ENCODE results near the gene VSIG8. TPM values are rescaled to one million over a fixed set of nuclear protein-coding genes. Genes with fewer than 3 reads are reported as not detected.

VSIG8 gene
- total RNA-seq, 1 experiment from 2014 or later, result not detected

DNA sequence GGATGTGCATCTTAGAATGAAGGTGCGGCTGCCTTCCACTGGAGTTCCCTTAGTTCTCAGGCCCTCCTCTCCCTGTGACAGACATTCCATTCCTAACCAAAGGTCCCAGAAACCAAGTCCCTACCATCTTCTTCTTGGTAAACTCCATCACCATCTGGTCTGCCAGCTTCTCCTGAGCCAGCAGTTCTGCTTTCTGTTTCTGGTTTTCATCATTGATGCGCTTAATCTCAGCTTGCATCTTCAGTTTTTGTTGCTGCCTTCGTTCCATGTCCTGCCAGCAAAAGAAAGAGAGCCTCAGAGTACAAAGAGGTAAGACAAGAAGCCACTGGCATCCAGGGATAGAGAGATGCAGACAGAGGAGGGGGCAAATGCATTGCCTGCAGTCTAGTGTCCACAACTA lies 18.0 kb upstream of the VSIG8 start:
- Histone ChIP-seq H3K9me3 (ENCODE audit: control insufficient read depth in 1 of 2, insufficient read depth in 1 of 2, low read depth in 1 of 2, low read length in 2 of 2) (no peaks in the 10 kb centered on the region), H3K4me2 (ENCODE audit: low read length) (no peak overlapping the region), H3K27ac (ENCODE audit: low read depth, low read length) (no peak overlapping the region), H2AFZ (ENCODE audit: low read depth, low read length, poor library complexity, severe bottlenecking) (no peak overlapping the region), H3K36me3 (ENCODE audit: control insufficient read depth in 1 of 2, insufficient read depth in 2 of 2, low read length in 2 of 2) (no peaks in the 10 kb centered on the region), H3K27me3 (ENCODE audit: insufficient read depth, low read length) (no peaks in the 10 kb centered on the region), H4K20me1 (ENCODE audit: insufficient read depth) (no peaks in the 10 kb centered on the region), H3K79me2 (ENCODE audit: insufficient read depth, low read length) (no peaks in the 10 kb centered on the region), H3K9me2 (ENCODE audit: insufficient read depth) (no peaks in the 10 kb centered on the region), H3K4me1 (ENCODE audit: control insufficient read depth in 1 of 2, insufficient read depth in 2 of 2, low read length in 2 of 2) (peaks cover 21 to 37% of the 10 kb centered on the region in 2 experiments), H3K4me3 (replicated peaks in 1 of 2; ENCODE audit: low read depth in 1 of 2, low read length in 2 of 2) (no peak overlapping the region), H3K9ac (ENCODE audit: low read length) (no peak overlapping the region)
- no peak for TF ChIP-seq JUND (IDR thresholded peaks at IDR 0.05)
- no peak for TF ChIP-seq EZH2phosphoT487 (IDR thresholded peaks at IDR 0.05; ENCODE audit: borderline replicate concordance)
- TF ChIP-seq SIN3A (IDR thresholded peaks at IDR 0.05; ENCODE audit: low read depth), result no peak
- TF ChIP-seq, protein P1, sequence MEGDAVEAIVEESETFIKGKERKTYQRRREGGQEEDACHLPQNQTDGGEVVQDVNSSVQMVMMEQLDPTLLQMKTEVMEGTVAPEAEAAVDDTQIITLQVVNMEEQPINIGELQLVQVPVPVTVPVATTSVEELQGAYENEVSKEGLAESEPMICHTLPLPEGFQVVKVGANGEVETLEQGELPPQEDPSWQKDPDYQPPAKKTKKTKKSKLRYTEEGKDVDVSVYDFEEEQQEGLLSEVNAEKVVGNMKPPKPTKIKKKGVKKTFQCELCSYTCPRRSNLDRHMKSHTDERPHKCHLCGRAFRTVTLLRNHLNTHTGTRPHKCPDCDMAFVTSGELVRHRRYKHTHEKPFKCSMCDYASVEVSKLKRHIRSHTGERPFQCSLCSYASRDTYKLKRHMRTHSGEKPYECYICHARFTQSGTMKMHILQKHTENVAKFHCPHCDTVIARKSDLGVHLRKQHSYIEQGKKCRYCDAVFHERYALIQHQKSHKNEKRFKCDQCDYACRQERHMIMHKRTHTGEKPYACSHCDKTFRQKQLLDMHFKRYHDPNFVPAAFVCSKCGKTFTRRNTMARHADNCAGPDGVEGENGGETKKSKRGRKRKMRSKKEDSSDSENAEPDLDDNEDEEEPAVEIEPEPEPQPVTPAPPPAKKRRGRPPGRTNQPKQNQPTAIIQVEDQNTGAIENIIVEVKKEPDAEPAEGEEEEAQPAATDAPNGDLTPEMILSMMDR (IDR thresholded peaks at IDR 0.05 in 2 of 3, conservative IDR thresholded peaks at IDR 0.05 in 1 of 3; ENCODE audit: borderline replicate concordance in 1 of 3, insufficient read depth in 1 of 3, low read depth in 2 of 3, low read length in 2 of 3), result no peak
- TF ChIP-seq, protein P2, sequence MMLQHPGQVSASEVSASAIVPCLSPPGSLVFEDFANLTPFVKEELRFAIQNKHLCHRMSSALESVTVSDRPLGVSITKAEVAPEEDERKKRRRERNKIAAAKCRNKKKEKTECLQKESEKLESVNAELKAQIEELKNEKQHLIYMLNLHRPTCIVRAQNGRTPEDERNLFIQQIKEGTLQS (IDR thresholded peaks at IDR 0.05), result no peak
- TF ChIP-seq, protein P3, sequence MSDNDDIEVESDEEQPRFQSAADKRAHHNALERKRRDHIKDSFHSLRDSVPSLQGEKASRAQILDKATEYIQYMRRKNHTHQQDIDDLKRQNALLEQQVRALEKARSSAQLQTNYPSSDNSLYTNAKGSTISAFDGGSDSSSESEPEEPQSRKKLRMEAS (IDR thresholded peaks at IDR 0.05), result no peak
- no TSS peak for BruUV-seq (replicated peaks)
- ChIA-PET POLR2A (interaction anchor here (1.0 kb wide), 1 partner anchor 10 kb away, joined by 3 read pairs; no protein-coding TSS in a partner anchor), RAD21 (ENCODE audit: low non-redundant PET in 1 of 2, low total read pairs in 2 of 2, uncharacterized antibody in 2 of 2, unreplicated experiment in 2 of 2) (no interaction called here), CTCF (interaction anchor here (1.3 to 1.9 kb wide), 3 partner anchors 10 to 90 kb away, joined by 3 to 5 read pairs (median 5); no protein-coding TSS in a partner anchor)
- DNase-seq (ENCODE audit: low read depth, low spot score) (no peak), ATAC-seq (no peak)
- intact Hi-C loops (cut with micrococcal nuclease), result no loop called here

DNA sequence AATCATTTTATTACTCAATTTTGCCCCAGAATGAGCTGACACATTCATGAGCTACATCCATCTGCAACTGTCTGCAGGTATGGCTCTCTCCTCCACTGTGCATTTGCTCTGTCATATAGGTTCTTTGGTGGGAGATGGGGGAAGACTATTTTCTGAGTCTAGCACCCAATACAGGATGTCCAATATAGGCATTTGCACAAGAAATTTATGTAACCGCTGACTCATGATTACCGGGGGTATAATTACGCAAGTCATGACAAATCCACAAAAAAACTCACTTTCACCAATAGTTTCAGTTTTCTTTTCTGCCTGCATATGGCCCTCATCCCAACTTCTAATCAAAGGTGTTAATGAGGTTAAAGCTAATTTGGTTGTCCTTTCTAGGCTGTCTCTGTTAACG lies 17.5 kb upstream of the VSIG8 start:
- H4K20me1 ChIP-seq (ENCODE audit: insufficient read depth), result no peaks in the 10 kb centered on the region
- no peaks in the 10 kb centered on the region for H3K9me3 ChIP-seq (ENCODE audit: control insufficient read depth in 1 of 2, insufficient read depth in 1 of 2, low read depth in 1 of 2, low read length in 2 of 2)
- H3K27ac ChIP-seq (ENCODE audit: low read depth, low read length), result no peak overlapping the region
- no peak for DNase-seq (ENCODE audit: low read depth, low spot score)
- H3K36me3 ChIP-seq (ENCODE audit: control insufficient read depth in 1 of 2, insufficient read depth in 2 of 2, low read length in 2 of 2), result no peaks in the 10 kb centered on the region
- no peaks in the 10 kb centered on the region for H3K27me3 ChIP-seq (ENCODE audit: insufficient read depth, low read length)
- POLR2A ChIA-PET, result no interaction called here
- intact Hi-C loops (cut with micrococcal nuclease), result no loop called here
- no peak overlapping the region for H2AFZ ChIP-seq (ENCODE audit: low read depth, low read length, poor library complexity, severe bottlenecking)
- no peaks in the 10 kb centered on the region for H3K9me2 ChIP-seq (ENCODE audit: insufficient read depth)
- H3K9ac ChIP-seq (ENCODE audit: low read length), result no peak overlapping the region
- H3K4me2 ChIP-seq (ENCODE audit: low read length), result peak overlapping the region; percentile 10; the same call in 1 of the 2 replicates
- BruUV-seq (replicated peaks), result no TSS peak
- TF ChIP-seq FOSL1 (IDR thresholded peaks at IDR 0.05; ENCODE audit: low read depth), result peak; percentile 21; the same call in 1 of the 2 replicates
- no peak for TF ChIP-seq ZNF274 (IDR thresholded peaks at IDR 0.05; ENCODE audit: low read depth, low read length)
- TF ChIP-seq, protein P3 (IDR thresholded peaks at IDR 0.05), result no peak
- peak; percentile 75 for TF ChIP-seq CEBPB (IDR thresholded peaks at IDR 0.05; ENCODE audit: low read depth)
- CTCF ChIA-PET, result interaction anchor here (1.3 to 1.9 kb wide), 3 partner anchors 11 to 90 kb away, joined by 3 to 5 read pairs (median 5); no protein-coding TSS in a partner anchor
- peaks cover 21 to 37% of the 10 kb centered on the region in 2 experiments for H3K4me1 ChIP-seq (ENCODE audit: control insufficient read depth in 1 of 2, insufficient read depth in 2 of 2, low read length in 2 of 2)
- no peak for ATAC-seq
- no peak overlapping the region for H3K4me3 ChIP-seq (replicated peaks in 1 of 2; ENCODE audit: low read depth in 1 of 2, low read length in 2 of 2)
- RAD21 ChIA-PET (ENCODE audit: low non-redundant PET in 1 of 2, low total read pairs in 2 of 2, uncharacterized antibody in 2 of 2, unreplicated experiment in 2 of 2), result no interaction called here
- no peaks in the 10 kb centered on the region for H3K79me2 ChIP-seq (ENCODE audit: insufficient read depth, low read length)
